ENCODE results near the gene ENDOV. TPM values are rescaled to one million over a fixed set of nuclear protein-coding genes. Genes with fewer than 3 reads are reported as not detected.

ENDOV gene
- polyA plus RNA-seq, 2 of the 4 experiments (the other 2 are of a cell fraction), result 33.2 to 42.6 TPM

GRCh38 chr17:80416940-80417293, 1.9 kb downstream of the ENDOV start:
- H3K27ac ChIP-seq, result no peak overlapping the region
- ChIA-PET POLR2A (interaction anchor here (2.9 kb wide), 1 partner anchor 38 kb away, joined by 12 read pairs; no protein-coding TSS in a partner anchor), CTCF (interaction anchor here (0.5 to 3.5 kb wide), 5 partner anchors 9 to 564 kb away, joined by 3 to 25 read pairs (median 5); no protein-coding TSS in a partner anchor)
- FAIRE-seq (no peak), DNase-seq (ENCODE audit: low read depth in 1 of 2, low spot score in 1 of 2) (no peak), ATAC-seq (no peak)
- no peak overlapping the region for H3K4me3 ChIP-seq
- H3K4me2 ChIP-seq, result no peak overlapping the region; the same call in 2 of the 3 replicates
- no peaks in the 10 kb centered on the region for H3K9me3 ChIP-seq
- H3K4me1 ChIP-seq, result peaks cover 17% of the 10 kb centered on the region
- TF ChIP-seq CTCF (IDR thresholded peaks at IDR 0.05) (no peak), KDM1A (IDR thresholded peaks at IDR 0.05; ENCODE audit: low read depth) (no peak), HOXB5 (CRISPR knock-in tag; IDR thresholded peaks at IDR 0.05) (no peak), ZSCAN20 (CRISPR knock-in tag; IDR thresholded peaks at IDR 0.05) (no peak), HDAC2 (IDR thresholded peaks at IDR 0.05) (no peak)
- 86% methylated on average over 6 of the region's 6 CpGs for WGBS (ENCODE audit: missing lambda C conversion rate)

GRCh38 chr17:80418589-80418988, 3.6 kb downstream of the ENDOV start:
- Histone ChIP-seq H3K27ac (no peak overlapping the region), H3K4me1 (peaks cover 16% of the 10 kb centered on the region), H3K4me3 (no peak overlapping the region), H3K4me2 (no peak overlapping the region), H3K9me3 (no peaks in the 10 kb centered on the region)
- TF ChIP-seq RNF2 (IDR thresholded peaks at IDR 0.05; ENCODE audit: borderline replicate concordance, low read depth), result no peak
- TF ChIP-seq HEYL (CRISPR knock-in tag; IDR thresholded peaks at IDR 0.05), result no peak
- no peak for TF ChIP-seq ZFP36 (IDR thresholded peaks at IDR 0.05; ENCODE audit: borderline replicate concordance, partially characterized antibody)
- no peak for TF ChIP-seq PBX3 (IDR thresholded peaks at IDR 0.05)
- TF ChIP-seq EP300 (IDR thresholded peaks at IDR 0.05), result no peak
- TF ChIP-seq REST (IDR thresholded peaks at IDR 0.05), result no peak
- CTCF ChIA-PET, result interaction anchor here (0.7 to 3.2 kb wide), 6 partner anchors 9 to 563 kb away, joined by 3 to 25 read pairs (median 4); no protein-coding TSS in a partner anchor
- 91% methylated on average over 11 of the region's 11 CpGs for WGBS (ENCODE audit: missing lambda C conversion rate)
- POLR2A ChIA-PET, result no interaction called here
- FAIRE-seq, result no peak
- ATAC-seq, result no peak
- no peak for DNase-seq (ENCODE audit: low read depth in 1 of 2, low spot score in 1 of 2)

- H3K4me2 ChIP-seq, result no peak overlapping the region
- ChIA-PET CTCF (interaction anchor here (0.6 to 3.2 kb wide), 8 partner anchors 8 to 1817 kb away, joined by 3 to 25 read pairs (median 4); no protein-coding TSS in a partner anchor), POLR2A (no interaction called here)
- peaks cover 10% of the 10 kb centered on the region for H3K4me1 ChIP-seq
- no peak for FAIRE-seq
- no peak for DNase-seq (ENCODE audit: low read depth in 1 of 2, low spot score in 1 of 2)
- no peak overlapping the region for H3K4me3 ChIP-seq
- TF ChIP-seq KDM5A (IDR thresholded peaks at IDR 0.05), result no peak
- no peak for TF ChIP-seq ZSCAN20 (CRISPR knock-in tag; IDR thresholded peaks at IDR 0.05)
- no peak for TF ChIP-seq NR3C1 (IDR thresholded peaks at IDR 0.05)
- no peak for TF ChIP-seq RCOR1 (IDR thresholded peaks at IDR 0.05; ENCODE audit: low read depth, low read length)
- TF ChIP-seq RNF2 (IDR thresholded peaks at IDR 0.05; ENCODE audit: borderline replicate concordance, low read depth), result no peak
- WGBS (ENCODE audit: missing lambda C conversion rate), result 88% methylated on average over 11 of the region's 11 CpGs
- no peak overlapping the region for H3K27ac ChIP-seq
- ATAC-seq, result no peak
- no peaks in the 10 kb centered on the region for H3K9me3 ChIP-seq
These were observed 4.3 kb downstream of the ENDOV start for GRCh38 chr17:80419255-80419654.
